Measurements from ENCODE around the gene MORN1. TPM values are rescaled to one million over a fixed set of nuclear protein-coding genes. Genes with fewer than 3 reads are reported as not detected.

Gene MORN1
- total RNA-seq, 1 donor from 2014 or later: 5.5 TPM

DNA sequence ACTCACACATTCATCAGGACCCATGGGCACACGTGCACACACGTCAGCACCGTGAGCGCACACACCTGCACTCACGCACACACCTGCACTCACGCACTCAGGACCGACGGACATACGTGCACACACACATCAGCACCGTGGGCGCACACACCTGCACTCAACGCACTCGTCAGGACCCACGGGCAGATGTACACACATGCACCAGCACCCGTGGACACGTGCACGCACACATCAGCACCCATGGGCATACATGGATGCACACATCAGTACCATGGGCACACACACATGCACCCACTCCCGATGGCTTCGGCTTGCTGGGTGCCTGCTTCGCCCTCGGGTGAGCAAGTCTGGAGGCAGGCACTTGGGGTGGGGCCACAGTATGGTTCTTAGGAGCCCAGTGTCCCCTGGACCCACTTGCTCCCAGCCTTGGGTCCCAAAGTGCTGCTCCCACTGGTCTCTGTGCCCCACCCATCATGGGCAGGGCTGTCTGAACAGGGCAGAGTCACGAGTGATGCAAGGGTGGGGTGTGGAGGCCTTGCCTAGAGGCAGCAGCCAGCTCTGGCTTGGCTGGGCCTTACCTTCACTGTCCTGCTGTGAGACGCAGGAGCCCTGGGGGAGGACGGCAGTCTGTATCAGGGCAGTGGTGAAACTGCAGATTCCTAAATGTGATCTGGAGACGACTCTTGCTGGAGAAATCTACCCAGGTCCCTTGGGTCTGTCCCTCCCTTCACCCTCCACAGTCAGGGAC lies 113.4 kb downstream of the MORN1 start:
- Histone ChIP-seq H3K4me3 (ENCODE audit: low read depth, low read length) (no peak overlapping the region), H3K27me3 (ENCODE audit: control insufficient read depth, insufficient read depth, low read length) (no peaks in the 10 kb centered on the region), H3K36me3 (ENCODE audit: control insufficient read depth, insufficient read depth, low read length) (peaks cover 5% of the 10 kb centered on the region)
- FAIRE-seq: no peak
- TF ChIP-seq CTCF (IDR thresholded peaks at IDR 0.05; ENCODE audit: insufficient read depth, low read length, severe bottlenecking): no peak
- peak; percentile 10 for DNase-seq (ENCODE audit: low read depth)

GRCh38 chr1:2276803-2277580 lies 114.4 kb downstream of the MORN1 start:
- no peaks in the 10 kb centered on the region for H3K27me3 ChIP-seq (ENCODE audit: control insufficient read depth, insufficient read depth, low read length)
- FAIRE-seq (no peak), DNase-seq (ENCODE audit: low read depth) (peak; percentile 18)
- no peak for TF ChIP-seq CTCF (IDR thresholded peaks at IDR 0.05; ENCODE audit: insufficient read depth, low read length, severe bottlenecking)
- peaks cover 5% of the 10 kb centered on the region for H3K36me3 ChIP-seq (ENCODE audit: control insufficient read depth, insufficient read depth, low read length)
- H3K4me3 ChIP-seq (ENCODE audit: low read depth, low read length): no peak overlapping the region

DNA sequence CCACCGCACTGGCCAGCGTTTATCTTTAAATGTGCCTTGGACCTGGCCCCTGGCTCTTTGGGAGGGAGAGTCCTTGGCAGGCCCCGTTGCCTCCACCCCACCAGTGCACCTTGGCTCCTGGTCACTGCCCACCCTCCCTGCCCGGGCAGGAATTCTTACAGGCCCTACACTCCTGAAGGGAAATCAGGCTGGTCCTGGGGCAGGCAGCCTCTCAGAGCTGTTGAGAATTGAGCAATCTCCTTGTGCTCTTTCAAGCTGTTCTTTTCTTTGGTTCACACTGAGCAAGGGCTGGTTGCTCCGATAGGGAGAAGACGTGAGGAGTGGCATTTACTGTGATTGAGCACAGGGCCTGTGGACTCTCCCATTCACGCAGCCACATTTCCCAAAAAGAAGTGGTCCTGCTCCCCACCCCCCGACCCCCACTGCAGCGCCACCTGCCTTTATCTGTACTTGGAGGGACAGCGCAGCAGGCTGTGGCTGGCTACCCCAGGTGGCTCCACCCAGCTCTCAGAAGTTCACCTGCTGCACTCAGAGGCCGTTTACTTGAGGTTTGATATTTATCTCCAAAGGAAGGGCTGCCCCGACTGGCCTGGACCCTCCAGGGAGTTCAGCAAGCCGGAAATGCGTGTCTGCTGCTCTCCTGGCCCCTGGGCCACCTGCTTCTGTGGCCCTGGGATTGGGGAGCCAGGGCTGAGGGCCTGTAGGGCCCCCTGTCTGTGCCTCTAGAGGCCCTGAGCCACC lies 115.4 kb downstream of the MORN1 start:
- H3K27me3 ChIP-seq (ENCODE audit: control insufficient read depth, insufficient read depth, low read length): no peaks in the 10 kb centered on the region
- peak; percentile 22 for DNase-seq (ENCODE audit: low read depth)
- H3K4me3 ChIP-seq (ENCODE audit: low read depth, low read length): no peak overlapping the region
- TF ChIP-seq CTCF (IDR thresholded peaks at IDR 0.05; ENCODE audit: insufficient read depth, low read length, severe bottlenecking): peak; percentile 13
- peaks cover 5% of the 10 kb centered on the region for H3K36me3 ChIP-seq (ENCODE audit: control insufficient read depth, insufficient read depth, low read length)
- no peak for FAIRE-seq

DNA sequence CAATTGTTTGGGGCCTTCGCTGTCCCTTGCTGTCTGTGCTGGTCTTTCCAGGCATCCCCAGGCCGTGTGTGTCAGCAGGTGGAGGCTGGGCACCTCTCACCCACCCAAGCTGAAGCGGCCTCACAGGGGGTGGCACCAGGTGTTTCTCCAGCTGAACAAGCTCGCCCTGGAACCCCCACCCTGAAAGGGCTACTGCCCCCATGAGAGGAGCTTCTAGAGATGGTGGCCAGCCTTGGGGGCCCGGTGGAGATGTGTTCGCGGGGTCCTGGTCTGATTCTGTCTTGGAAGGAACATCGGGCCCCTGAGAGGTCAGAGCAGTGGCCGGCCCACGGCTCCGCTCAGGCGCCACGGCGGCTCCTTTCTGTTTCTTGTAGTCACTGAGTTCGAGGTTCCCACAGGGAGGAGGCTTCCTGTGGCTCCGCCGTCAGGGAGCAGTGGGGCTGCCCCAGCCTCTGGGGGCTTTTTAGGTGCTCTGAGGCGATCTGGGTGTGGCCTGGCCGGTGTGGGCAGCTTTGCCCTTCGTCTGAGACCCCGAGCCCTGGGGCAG lies 116.4 kb downstream of the MORN1 start:
- no peak for TF ChIP-seq CTCF (IDR thresholded peaks at IDR 0.05; ENCODE audit: insufficient read depth, low read length, severe bottlenecking)
- FAIRE-seq (no peak), DNase-seq (ENCODE audit: low read depth) (no peak)
- Histone ChIP-seq H3K36me3 (ENCODE audit: control insufficient read depth, insufficient read depth, low read length) (peaks cover 5% of the 10 kb centered on the region), H3K4me3 (ENCODE audit: low read depth, low read length) (no peak overlapping the region), H3K27me3 (ENCODE audit: control insufficient read depth, insufficient read depth, low read length) (no peaks in the 10 kb centered on the region)

- H3K27me3 ChIP-seq (ENCODE audit: control insufficient read depth, insufficient read depth, low read length): no peaks in the 10 kb centered on the region
- H3K4me3 ChIP-seq (ENCODE audit: low read depth, low read length): no peak overlapping the region
- DNase-seq (ENCODE audit: low read depth): no peak
- no peak for FAIRE-seq
- peaks cover 5% of the 10 kb centered on the region for H3K36me3 ChIP-seq (ENCODE audit: control insufficient read depth, insufficient read depth, low read length)
- no peak for TF ChIP-seq CTCF (IDR thresholded peaks at IDR 0.05; ENCODE audit: insufficient read depth, low read length, severe bottlenecking)
These were observed 117.0 kb downstream of the MORN1 start for GRCh38 chr1:2274231-2274928.

Data from bronchial epithelial cell (primary cell).